Uterus (tissue), 2 donors: ENCODE results near the gene BNIP1.

Source experiments
- POLR2A ChIP-seq, 2 donors: fragments of 450-650 bp; IDR thresholded peaks; one replicate each; pipeline ENCODE4 v1.6.1; 2016; ENCODE audit warnings: antibody characterized with exemption in 2 of 2, mild to moderate bottlenecking in 1 of 2, moderate library complexity in 1 of 2
- TF ChIP-seq, protein P1 (sequence below), 4 experiments: fragments of 200-600 bp in 2 of 4; fragments of 450-650 bp in 2 of 4; sonication (generic) in 2 of 4; IDR thresholded peaks; one replicate each; pipeline ENCODE4 v1.5.1; 2016 to 2019; ENCODE audit warnings: antibody characterized with exemption in 4 of 4, mild to moderate bottlenecking in 2 of 4, moderate library complexity in 1 of 4

DNA sequence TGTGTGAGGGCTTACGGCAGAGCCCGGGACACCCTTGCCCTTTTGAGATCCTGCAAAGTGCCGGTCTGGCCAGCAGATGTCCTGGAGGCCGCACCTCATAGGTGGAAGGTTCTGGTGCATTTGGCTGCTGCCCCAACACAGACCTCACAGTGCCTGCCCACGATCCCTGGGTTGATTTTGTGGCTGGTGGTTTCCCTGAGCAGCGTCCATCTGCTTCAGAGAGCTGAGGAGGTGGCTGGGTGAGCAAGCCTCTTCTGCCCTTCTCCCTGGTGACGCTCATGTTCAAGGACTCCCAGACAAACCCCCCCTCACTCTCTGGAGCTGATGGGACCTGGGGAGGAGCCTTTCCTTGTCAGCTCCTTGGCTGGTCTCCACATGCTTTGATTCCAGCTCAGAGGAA is 18.9 kb downstream of the BNIP1 start:
- no peak for TF ChIP-seq POLR2A (IDR thresholded peaks at IDR 0.05)
- TF ChIP-seq, protein P1, sequence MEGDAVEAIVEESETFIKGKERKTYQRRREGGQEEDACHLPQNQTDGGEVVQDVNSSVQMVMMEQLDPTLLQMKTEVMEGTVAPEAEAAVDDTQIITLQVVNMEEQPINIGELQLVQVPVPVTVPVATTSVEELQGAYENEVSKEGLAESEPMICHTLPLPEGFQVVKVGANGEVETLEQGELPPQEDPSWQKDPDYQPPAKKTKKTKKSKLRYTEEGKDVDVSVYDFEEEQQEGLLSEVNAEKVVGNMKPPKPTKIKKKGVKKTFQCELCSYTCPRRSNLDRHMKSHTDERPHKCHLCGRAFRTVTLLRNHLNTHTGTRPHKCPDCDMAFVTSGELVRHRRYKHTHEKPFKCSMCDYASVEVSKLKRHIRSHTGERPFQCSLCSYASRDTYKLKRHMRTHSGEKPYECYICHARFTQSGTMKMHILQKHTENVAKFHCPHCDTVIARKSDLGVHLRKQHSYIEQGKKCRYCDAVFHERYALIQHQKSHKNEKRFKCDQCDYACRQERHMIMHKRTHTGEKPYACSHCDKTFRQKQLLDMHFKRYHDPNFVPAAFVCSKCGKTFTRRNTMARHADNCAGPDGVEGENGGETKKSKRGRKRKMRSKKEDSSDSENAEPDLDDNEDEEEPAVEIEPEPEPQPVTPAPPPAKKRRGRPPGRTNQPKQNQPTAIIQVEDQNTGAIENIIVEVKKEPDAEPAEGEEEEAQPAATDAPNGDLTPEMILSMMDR (IDR thresholded peaks at IDR 0.05) = no peak
